PFSK-1 (cell line): ENCODE measurements around the gene APOL6.

ENCODE experiments used
- FOXP2 ChIP-seq: optimal IDR thresholded peaks from 2 replicates; pipeline ENCODE3; 2011; ENCODE audit warnings: borderline replicate concordance, control low read depth, inconsistent platforms; ENCODE audit not compliant: insufficient read depth; ENCODE audit errors: extremely low read length, extremely low read depth
- POLR2AphosphoS5 ChIP-seq: IDR thresholded peaks from 2 replicates; pipeline ENCODE4 v1.6.1; 2012; ENCODE audit warnings: low read depth, mild to moderate bottlenecking, control low read depth, low read length, moderate library complexity
- REST ChIP-seq, 2 experiments: IDR thresholded peaks; 2 replicates each; pipeline versions ENCODE4 v1.6.1 to v1.8.0; 2011 to 2012; ENCODE audit warnings: low read depth in 2 of 2, low read length in 2 of 2, control low read depth in 1 of 2, inconsistent platforms in 1 of 2, mild to moderate bottlenecking in 1 of 2, moderate library complexity in 1 of 2; ENCODE audit not compliant: insufficient read depth in 1 of 2
- SIN3A ChIP-seq: IDR thresholded peaks from 2 replicates; pipeline ENCODE4 v1.6.1; 2012; ENCODE audit warnings: mild to moderate bottlenecking, low read length, moderate library complexity, borderline replicate concordance; ENCODE audit not compliant: insufficient read depth
- TAF1 ChIP-seq: IDR thresholded peaks from 2 replicates; pipeline ENCODE4 v1.6.1; 2012; ENCODE audit warnings: low read length, control low read depth, borderline replicate concordance; ENCODE audit not compliant: insufficient read depth

APOL6 gene

GRCh38 chr22:35708917-35709316, 60.7 kb downstream of the APOL6 start:
- no peak for TF ChIP-seq FOXP2
- TF ChIP-seq REST (IDR thresholded peaks at IDR 0.05; ENCODE audit: insufficient read depth in 1 of 2, low read depth in 2 of 2, low read length in 2 of 2) = no peak
- TF ChIP-seq TAF1 = no peak
- TF ChIP-seq SIN3A = no peak
- no peak for TF ChIP-seq POLR2AphosphoS5

- TF ChIP-seq REST (IDR thresholded peaks at IDR 0.05; ENCODE audit: insufficient read depth in 1 of 2, low read depth in 2 of 2, low read length in 2 of 2) = no peak
- no peak for TF ChIP-seq SIN3A
- no peak for TF ChIP-seq TAF1
- TF ChIP-seq POLR2AphosphoS5 = no peak
- TF ChIP-seq FOXP2 = no peak
Observed at GRCh38 chr22:35711336-35711735, 63.1 kb downstream of the APOL6 start.

DNA sequence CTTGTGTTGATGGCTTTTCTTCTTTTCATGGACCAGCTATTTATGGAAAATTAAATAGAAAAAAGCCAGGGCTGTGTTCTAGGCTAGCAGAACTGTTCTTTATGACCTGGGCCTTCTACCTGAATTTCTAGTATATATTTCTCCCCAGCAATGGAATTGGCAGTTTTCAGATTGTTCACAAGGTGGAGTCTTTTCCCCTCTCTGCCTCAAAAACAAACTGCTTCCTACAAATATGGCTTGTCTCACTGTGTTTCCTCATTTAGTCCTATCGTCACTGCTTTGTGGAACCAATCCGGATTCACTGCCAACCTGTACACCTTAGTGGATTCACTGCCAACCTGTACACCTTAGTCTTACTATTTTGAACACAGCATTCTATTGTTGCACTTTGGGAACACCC, 64.4 kb downstream of the APOL6 start:
- TF ChIP-seq REST (IDR thresholded peaks at IDR 0.05; ENCODE audit: insufficient read depth in 1 of 2, low read depth in 2 of 2, low read length in 2 of 2) (no peak), SIN3A (no peak), POLR2AphosphoS5 (no peak), FOXP2 (no peak), TAF1 (no peak)

DNA sequence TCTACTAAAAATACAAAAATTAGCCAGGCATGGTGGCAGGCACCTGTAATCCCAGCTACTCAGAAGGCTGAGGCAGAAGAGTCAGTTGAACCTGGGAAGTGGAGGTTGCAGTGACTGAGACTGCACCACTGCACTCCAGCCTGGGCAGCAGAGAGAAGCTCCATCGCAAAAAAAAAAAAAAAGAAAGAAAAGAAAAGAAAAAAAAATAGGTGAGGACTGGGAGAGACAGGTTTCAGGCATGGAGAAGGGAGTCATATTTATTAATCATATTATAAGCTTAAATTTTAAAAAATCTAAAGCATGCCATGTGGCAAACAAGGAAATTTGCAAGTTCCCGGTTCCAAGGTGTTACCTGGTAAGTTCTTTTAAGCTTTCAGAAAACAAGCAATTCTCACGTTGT, 69.3 kb downstream of the APOL6 start, which contains the start of gene APOL5:
APOL5 (plus strand) TSS at position 301 of the 400 bp plus-strand sequence; CDS start at position 301, 0 bp downstream.
- no peak for TF ChIP-seq TAF1
- TF ChIP-seq POLR2AphosphoS5 = no peak
- no peak for TF ChIP-seq SIN3A
- TF ChIP-seq FOXP2 = no peak
- TF ChIP-seq REST (IDR thresholded peaks at IDR 0.05; ENCODE audit: insufficient read depth in 1 of 2, low read depth in 2 of 2, low read length in 2 of 2) = no peak
